Measurements from ENCODE around the gene DCC. TPM values are rescaled to one million over a fixed set of nuclear protein-coding genes. Genes with fewer than 3 reads are reported as not detected.

Gene DCC
- total RNA-seq, 1 donor from 2014 or later, result under 0.01 TPM

DNA sequence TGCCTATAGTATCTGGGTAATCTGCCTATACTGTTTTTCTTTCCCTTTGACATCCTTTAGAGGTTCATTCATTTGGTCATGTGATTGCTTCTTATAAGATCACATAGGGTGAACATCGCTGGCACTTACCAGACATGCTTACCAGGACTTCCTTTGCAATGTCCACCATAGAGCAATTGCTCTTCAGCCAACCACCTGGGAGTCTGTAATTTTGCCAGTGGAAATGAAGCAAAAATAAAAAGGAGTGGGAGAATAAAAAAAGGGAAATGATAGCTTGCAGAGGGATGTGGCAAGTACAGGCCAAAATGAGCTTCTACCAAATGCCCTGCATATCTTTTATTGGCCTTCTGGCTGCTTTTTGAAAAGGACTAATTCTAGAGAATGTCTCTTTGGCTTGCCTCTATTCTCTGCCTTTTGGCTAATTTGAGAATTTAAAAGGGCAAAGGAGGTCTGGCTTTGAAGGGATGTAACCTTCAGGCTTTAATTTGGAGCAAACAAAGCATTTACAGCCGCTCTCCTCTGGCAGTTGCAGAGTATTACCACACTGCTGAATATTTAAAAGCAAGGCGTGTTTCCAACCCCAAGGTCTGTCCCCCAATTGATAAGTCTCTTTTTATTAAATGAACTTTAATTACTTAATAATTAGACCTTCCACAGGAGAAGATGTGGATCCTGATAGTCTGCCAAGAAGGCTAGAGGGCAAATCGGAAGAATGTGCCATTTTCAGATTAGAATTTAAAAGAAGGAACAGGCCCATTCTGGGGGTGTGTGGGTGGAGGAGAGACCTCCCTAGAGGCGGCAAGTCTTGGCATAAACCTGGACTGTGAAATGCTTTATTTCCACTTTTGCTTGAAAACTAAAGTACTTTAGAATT is 557.9 kb downstream of the DCC start:
- H3K9me3 ChIP-seq (ENCODE audit: control insufficient read depth in 3 of 3, low read length in 3 of 3), result no peaks in the 10 kb centered on the region
- H3K4me1 ChIP-seq (ENCODE audit: control insufficient read depth in 3 of 3, insufficient read depth in 3 of 3, low read length in 3 of 3), result no peaks in the 10 kb centered on the region
- H3K27ac ChIP-seq (ENCODE audit: low read depth, low read length), result no peak overlapping the region
- H3K36me3 ChIP-seq (ENCODE audit: control insufficient read depth in 3 of 3, insufficient read depth in 3 of 3, low read length in 3 of 3), result no peaks in the 10 kb centered on the region
- no peak overlapping the region for H3K4me3 ChIP-seq (ENCODE audit: low read length in 3 of 3)
- no peaks in the 10 kb centered on the region for H3K27me3 ChIP-seq (ENCODE audit: control insufficient read depth in 3 of 3, insufficient read depth in 3 of 3, low read length in 3 of 3)
- no peak overlapping the region for H3K9ac ChIP-seq (ENCODE audit: low read depth in 1 of 3, low read length in 3 of 3)

DNA sequence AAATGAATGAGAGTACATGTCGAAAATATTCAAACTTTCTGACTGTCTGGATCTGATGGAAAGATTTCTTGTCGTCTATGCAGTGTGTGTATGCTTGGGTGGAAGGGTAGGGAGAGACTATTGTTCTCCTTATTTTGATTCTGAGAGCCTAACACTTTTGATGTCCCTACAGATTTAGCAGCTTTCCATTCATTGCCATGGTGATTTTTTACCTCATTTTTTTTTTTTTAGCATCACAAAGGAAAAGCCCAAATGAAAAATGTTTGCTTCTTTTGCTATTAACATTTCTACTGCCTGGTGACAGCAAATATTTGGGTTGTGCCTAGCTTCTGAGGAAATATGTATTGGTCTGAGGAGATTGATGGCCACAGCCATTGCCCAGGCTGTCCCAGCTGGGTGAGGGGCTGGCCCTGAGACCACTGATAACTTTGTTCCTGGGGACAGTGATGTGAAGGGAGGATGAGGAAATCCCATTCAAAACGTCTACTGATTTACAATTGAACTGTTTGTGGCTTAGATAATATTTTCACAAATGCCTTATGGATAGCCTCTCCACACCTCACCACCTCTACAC is 558.6 kb downstream of the DCC start:
- H3K9ac ChIP-seq (ENCODE audit: low read depth in 1 of 3, low read length in 3 of 3), result no peak overlapping the region
- no peaks in the 10 kb centered on the region for H3K27me3 ChIP-seq (ENCODE audit: control insufficient read depth in 3 of 3, insufficient read depth in 3 of 3, low read length in 3 of 3)

DNA sequence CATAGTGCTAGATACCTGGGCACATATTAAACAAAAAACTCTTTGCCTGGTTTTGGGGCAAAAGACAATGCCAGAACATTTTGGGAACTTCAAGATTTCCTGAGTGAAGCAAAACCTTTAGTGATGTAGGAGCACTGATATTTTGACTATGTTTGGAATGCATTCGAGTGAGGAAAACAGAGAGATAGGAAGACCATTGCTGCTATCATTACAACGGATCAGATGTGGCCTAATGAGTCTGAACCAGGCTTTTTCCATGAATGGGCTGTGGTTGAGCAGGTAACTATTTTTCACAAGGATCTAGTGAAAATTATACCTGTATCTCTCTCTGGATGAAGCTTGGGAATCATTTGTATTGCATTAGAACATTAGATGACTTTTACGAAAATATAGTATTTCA is 562.2 kb downstream of the DCC start:
- Histone ChIP-seq H3K9ac (ENCODE audit: low read depth in 1 of 3, low read length in 3 of 3) (no peak overlapping the region), H3K27me3 (ENCODE audit: control insufficient read depth in 3 of 3, insufficient read depth in 3 of 3, low read length in 3 of 3) (no peaks in the 10 kb centered on the region), H3K4me3 (ENCODE audit: low read length in 3 of 3) (no peak overlapping the region), H3K4me1 (ENCODE audit: control insufficient read depth in 3 of 3, insufficient read depth in 3 of 3, low read length in 3 of 3) (no peaks in the 10 kb centered on the region), H3K9me3 (ENCODE audit: control insufficient read depth in 3 of 3, low read length in 3 of 3) (no peaks in the 10 kb centered on the region), H3K36me3 (ENCODE audit: control insufficient read depth in 3 of 3, insufficient read depth in 3 of 3, low read length in 3 of 3) (no peaks in the 10 kb centered on the region), H3K27ac (ENCODE audit: low read depth, low read length) (no peak overlapping the region)

More for the DNA sequence above, 558.6 kb downstream of the DCC start:
- H3K36me3 ChIP-seq (ENCODE audit: control insufficient read depth in 3 of 3, insufficient read depth in 3 of 3, low read length in 3 of 3), result no peaks in the 10 kb centered on the region
- H3K27ac ChIP-seq (ENCODE audit: low read depth, low read length), result no peak overlapping the region
- no peaks in the 10 kb centered on the region for H3K4me1 ChIP-seq (ENCODE audit: control insufficient read depth in 3 of 3, insufficient read depth in 3 of 3, low read length in 3 of 3)
- H3K9me3 ChIP-seq (ENCODE audit: control insufficient read depth in 3 of 3, low read length in 3 of 3), result no peaks in the 10 kb centered on the region
- no peak overlapping the region for H3K4me3 ChIP-seq (ENCODE audit: low read length in 3 of 3)

DNA sequence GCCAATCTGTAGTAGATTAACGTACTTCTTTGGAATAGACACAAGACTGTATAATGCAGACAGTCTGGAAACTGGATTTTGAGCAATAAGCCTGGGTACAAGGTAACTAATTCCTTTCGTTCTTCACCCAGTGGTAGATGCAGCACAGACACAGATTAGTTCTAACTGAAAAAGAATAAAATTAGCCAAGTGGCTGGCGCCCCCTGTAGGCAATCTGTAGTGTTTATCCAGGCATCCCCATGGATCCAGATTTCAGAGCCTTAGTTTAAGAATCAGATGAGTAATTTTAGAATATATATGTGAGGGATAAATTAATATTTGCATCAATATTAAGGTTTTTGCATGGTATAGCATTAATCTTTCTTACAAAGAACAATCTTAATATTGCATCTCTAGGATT is 563.9 kb downstream of the DCC start:
- H3K4me3 ChIP-seq (ENCODE audit: low read length in 3 of 3), result no peak overlapping the region
- H3K27me3 ChIP-seq (ENCODE audit: control insufficient read depth in 3 of 3, insufficient read depth in 3 of 3, low read length in 3 of 3), result no peaks in the 10 kb centered on the region
- no peak overlapping the region for H3K9ac ChIP-seq (ENCODE audit: low read depth in 1 of 3, low read length in 3 of 3)
- no peaks in the 10 kb centered on the region for H3K9me3 ChIP-seq (ENCODE audit: control insufficient read depth in 3 of 3, low read length in 3 of 3)
- H3K27ac ChIP-seq (ENCODE audit: low read depth, low read length), result no peak overlapping the region
- H3K4me1 ChIP-seq (ENCODE audit: control insufficient read depth in 3 of 3, insufficient read depth in 3 of 3, low read length in 3 of 3), result no peaks in the 10 kb centered on the region
- no peaks in the 10 kb centered on the region for H3K36me3 ChIP-seq (ENCODE audit: control insufficient read depth in 3 of 3, insufficient read depth in 3 of 3, low read length in 3 of 3)

DNA sequence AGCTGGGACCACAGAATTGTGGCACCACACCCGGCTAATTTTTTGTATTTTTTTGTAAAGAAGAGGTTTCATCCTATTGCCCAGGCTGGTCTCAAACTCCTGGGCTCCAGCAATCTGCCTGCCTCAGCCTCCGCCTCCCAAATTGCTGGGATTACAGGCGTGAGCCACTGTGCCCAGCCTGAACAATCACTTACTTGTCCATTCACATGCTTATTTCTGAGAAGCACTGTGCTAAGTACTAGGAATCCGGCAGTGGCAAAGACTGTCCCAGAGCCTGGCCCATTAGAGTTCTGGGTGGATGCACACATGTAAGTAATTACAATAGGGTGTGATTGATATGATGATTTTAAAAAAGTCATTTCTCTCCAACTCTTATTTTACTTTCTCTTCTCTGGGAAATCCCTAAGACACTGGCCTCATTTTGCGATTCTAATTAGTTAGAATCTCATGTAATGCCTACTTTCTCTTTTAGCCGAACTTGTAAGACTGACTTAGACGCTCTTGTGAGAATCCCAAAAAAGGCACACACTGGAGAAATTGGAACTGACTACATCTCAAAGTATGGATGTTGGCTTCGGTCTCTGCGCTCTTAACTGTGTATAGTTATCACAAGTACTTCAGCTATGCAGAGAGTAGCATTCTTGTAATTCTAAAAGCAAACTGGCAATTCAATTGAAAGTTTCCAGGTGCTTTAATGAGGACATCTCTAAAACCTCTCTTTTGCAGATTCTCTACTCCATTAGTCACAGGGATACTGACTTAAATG is 567.7 kb downstream of the DCC start:
- no peaks in the 10 kb centered on the region for H3K9me3 ChIP-seq (ENCODE audit: control insufficient read depth in 3 of 3, low read length in 3 of 3)
- H3K27ac ChIP-seq (ENCODE audit: low read depth, low read length), result no peak overlapping the region
- no peaks in the 10 kb centered on the region for H3K36me3 ChIP-seq (ENCODE audit: control insufficient read depth in 3 of 3, insufficient read depth in 3 of 3, low read length in 3 of 3)
- no peak overlapping the region for H3K4me3 ChIP-seq (ENCODE audit: low read length in 3 of 3)
- no peak overlapping the region for H3K9ac ChIP-seq (ENCODE audit: low read depth in 1 of 3, low read length in 3 of 3)
- no peaks in the 10 kb centered on the region for H3K4me1 ChIP-seq (ENCODE audit: control insufficient read depth in 3 of 3, insufficient read depth in 3 of 3, low read length in 3 of 3)
- no peaks in the 10 kb centered on the region for H3K27me3 ChIP-seq (ENCODE audit: control insufficient read depth in 3 of 3, insufficient read depth in 3 of 3, low read length in 3 of 3)

DNA sequence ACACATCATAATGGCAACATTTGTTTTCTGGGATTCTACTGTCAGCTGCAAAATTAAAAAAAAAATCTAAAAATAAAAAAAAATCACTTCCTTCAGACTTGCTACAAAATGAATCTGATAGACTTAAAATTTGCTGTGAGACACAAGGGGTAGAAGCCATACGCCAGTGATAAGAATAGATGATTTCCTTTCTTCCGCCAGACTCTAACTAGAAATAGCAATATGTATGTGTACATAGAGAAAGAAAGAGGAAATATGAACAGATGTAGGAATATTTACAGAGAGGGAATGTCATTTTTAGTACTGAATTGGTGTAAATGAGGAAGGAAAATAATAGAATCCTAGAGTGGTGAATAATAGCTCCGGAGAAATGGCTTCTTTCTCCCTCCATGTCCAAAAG is 574.2 kb downstream of the DCC start:
- Histone ChIP-seq H3K36me3 (ENCODE audit: control insufficient read depth in 3 of 3, insufficient read depth in 3 of 3, low read length in 3 of 3) (no peaks in the 10 kb centered on the region), H3K4me3 (ENCODE audit: low read length in 3 of 3) (no peak overlapping the region), H3K9ac (ENCODE audit: low read depth in 1 of 3, low read length in 3 of 3) (no peak overlapping the region), H3K27me3 (ENCODE audit: control insufficient read depth in 3 of 3, insufficient read depth in 3 of 3, low read length in 3 of 3) (no peaks in the 10 kb centered on the region), H3K4me1 (ENCODE audit: control insufficient read depth in 3 of 3, insufficient read depth in 3 of 3, low read length in 3 of 3) (no peaks in the 10 kb centered on the region), H3K27ac (ENCODE audit: low read depth, low read length) (no peak overlapping the region), H3K9me3 (ENCODE audit: control insufficient read depth in 3 of 3, low read length in 3 of 3) (no peaks in the 10 kb centered on the region)

DNA sequence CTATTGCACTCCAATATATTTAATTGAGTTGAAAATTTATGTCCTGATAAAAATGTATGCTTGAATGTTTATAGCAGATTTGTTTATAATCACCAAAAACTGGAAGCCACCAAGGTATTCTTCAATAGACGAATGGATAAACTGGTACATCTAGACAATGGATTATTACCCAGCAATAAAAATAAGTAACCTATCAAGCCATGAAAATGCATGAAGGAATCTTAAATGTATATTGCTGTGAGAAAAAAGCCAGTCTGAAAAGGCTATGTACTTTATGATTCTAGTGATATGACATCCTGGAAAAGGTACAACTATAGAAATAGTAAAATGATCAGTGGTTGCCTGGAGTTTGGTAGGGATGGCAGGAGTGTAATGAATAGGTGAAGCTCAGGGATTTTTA is 580.7 kb downstream of the DCC start:
- Histone ChIP-seq H3K4me3 (ENCODE audit: low read length in 3 of 3) (no peak overlapping the region), H3K27ac (ENCODE audit: low read depth, low read length) (no peak overlapping the region)

DNA sequence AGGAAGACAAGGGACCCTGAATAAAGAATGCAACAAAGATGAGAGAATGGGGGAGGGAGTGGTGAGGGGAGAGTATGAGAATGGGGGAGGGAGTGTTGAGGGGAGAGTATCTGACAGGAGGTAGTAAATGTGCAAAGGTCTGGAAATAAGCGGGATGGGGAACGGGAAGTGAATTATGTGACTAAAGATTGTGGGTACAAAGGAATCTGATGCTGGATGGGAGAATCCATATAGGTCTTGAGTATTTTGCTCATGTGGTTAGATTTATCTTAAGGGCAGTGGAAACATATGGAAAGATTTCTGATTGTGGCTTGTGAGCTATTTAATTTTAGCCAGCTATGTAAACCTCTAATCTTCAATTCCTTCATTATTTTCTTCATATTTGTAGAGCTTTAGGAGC is 593.4 kb downstream of the DCC start:
- Histone ChIP-seq H3K27ac (ENCODE audit: low read depth, low read length) (no peak overlapping the region), H3K4me3 (ENCODE audit: low read length in 3 of 3) (no peak overlapping the region), H3K9me3 (ENCODE audit: control insufficient read depth in 3 of 3, low read length in 3 of 3) (no peaks in the 10 kb centered on the region), H3K27me3 (ENCODE audit: control insufficient read depth in 3 of 3, insufficient read depth in 3 of 3, low read length in 3 of 3) (no peaks in the 10 kb centered on the region), H3K36me3 (ENCODE audit: control insufficient read depth in 3 of 3, insufficient read depth in 3 of 3, low read length in 3 of 3) (no peaks in the 10 kb centered on the region), H3K4me1 (ENCODE audit: control insufficient read depth in 3 of 3, insufficient read depth in 3 of 3, low read length in 3 of 3) (no peaks in the 10 kb centered on the region), H3K9ac (ENCODE audit: low read depth in 1 of 3, low read length in 3 of 3) (no peak overlapping the region)

More for the DNA sequence above, 580.7 kb downstream of the DCC start:
- H3K9ac ChIP-seq (ENCODE audit: low read depth in 1 of 3, low read length in 3 of 3), result no peak overlapping the region
- H3K36me3 ChIP-seq (ENCODE audit: control insufficient read depth in 3 of 3, insufficient read depth in 3 of 3, low read length in 3 of 3), result no peaks in the 10 kb centered on the region
- H3K27me3 ChIP-seq (ENCODE audit: control insufficient read depth in 3 of 3, insufficient read depth in 3 of 3, low read length in 3 of 3), result no peaks in the 10 kb centered on the region
- H3K9me3 ChIP-seq (ENCODE audit: control insufficient read depth in 3 of 3, low read length in 3 of 3), result no peaks in the 10 kb centered on the region
- no peaks in the 10 kb centered on the region for H3K4me1 ChIP-seq (ENCODE audit: control insufficient read depth in 3 of 3, insufficient read depth in 3 of 3, low read length in 3 of 3)

DNA sequence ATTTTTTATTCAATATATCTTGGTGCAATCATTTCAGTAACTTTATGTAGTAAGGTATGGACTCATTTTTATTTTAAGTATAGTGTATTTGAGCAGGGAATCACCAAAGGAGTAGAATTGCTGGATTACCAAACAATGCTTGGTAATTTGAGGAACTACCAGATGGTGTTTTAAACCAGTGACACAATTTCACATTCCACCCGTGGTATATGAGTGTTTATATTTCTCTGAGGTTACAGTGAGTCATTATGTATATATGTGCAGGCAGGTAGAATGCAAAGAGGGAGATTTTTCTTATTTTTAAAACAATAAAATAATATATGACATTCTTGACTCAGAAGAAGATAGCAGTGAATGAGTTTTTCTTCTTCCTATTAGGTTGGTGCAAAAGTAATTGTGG is 596.9 kb downstream of the DCC start:
- no peaks in the 10 kb centered on the region for H3K36me3 ChIP-seq (ENCODE audit: control insufficient read depth in 3 of 3, insufficient read depth in 3 of 3, low read length in 3 of 3)
- H3K9ac ChIP-seq (ENCODE audit: low read depth in 1 of 3, low read length in 3 of 3), result no peak overlapping the region
- no peaks in the 10 kb centered on the region for H3K27me3 ChIP-seq (ENCODE audit: control insufficient read depth in 3 of 3, insufficient read depth in 3 of 3, low read length in 3 of 3)

DNA sequence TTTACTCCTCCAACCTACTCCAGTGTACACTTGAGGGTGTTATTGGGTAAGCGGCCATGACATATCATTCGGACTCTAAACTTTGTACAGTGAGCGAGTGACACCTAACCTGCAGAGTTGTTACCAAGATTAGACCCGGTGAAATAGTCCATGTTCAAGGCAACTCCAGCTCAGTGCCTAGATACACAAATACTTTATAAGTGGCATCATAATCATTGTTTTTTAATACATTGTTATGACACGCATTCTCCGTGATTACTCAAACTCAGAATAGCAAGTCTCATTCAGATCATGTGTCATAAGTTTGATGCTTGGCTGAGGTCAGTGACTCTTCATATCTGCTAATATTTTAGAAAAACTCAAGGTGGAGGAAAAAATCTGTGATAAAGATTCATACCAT is 597.8 kb downstream of the DCC start:
- no peaks in the 10 kb centered on the region for H3K4me1 ChIP-seq (ENCODE audit: control insufficient read depth in 3 of 3, insufficient read depth in 3 of 3, low read length in 3 of 3)
- H3K4me3 ChIP-seq (ENCODE audit: low read length in 3 of 3), result no peak overlapping the region
- H3K36me3 ChIP-seq (ENCODE audit: control insufficient read depth in 3 of 3, insufficient read depth in 3 of 3, low read length in 3 of 3), result no peaks in the 10 kb centered on the region
- no peak overlapping the region for H3K9ac ChIP-seq (ENCODE audit: low read depth in 1 of 3, low read length in 3 of 3)
- H3K27me3 ChIP-seq (ENCODE audit: control insufficient read depth in 3 of 3, insufficient read depth in 3 of 3, low read length in 3 of 3), result no peaks in the 10 kb centered on the region
- H3K27ac ChIP-seq (ENCODE audit: low read depth, low read length), result no peak overlapping the region
- no peaks in the 10 kb centered on the region for H3K9me3 ChIP-seq (ENCODE audit: control insufficient read depth in 3 of 3, low read length in 3 of 3)

More for the DNA sequence above, 596.9 kb downstream of the DCC start:
- H3K4me3 ChIP-seq (ENCODE audit: low read length in 3 of 3), result no peak overlapping the region
- no peaks in the 10 kb centered on the region for H3K4me1 ChIP-seq (ENCODE audit: control insufficient read depth in 3 of 3, insufficient read depth in 3 of 3, low read length in 3 of 3)
- no peak overlapping the region for H3K27ac ChIP-seq (ENCODE audit: low read depth, low read length)
- no peaks in the 10 kb centered on the region for H3K9me3 ChIP-seq (ENCODE audit: control insufficient read depth in 3 of 3, low read length in 3 of 3)
